ENCODE measurements around the gene ST3GAL5.

The ST3GAL5 gene

GRCh38 chr2:85819811-85820510 is 68.8 kb downstream of the ST3GAL5 start:
- no peaks in the 10 kb centered on the region for H3K36me3 ChIP-seq (ENCODE audit: control insufficient read depth, insufficient read depth, low read length)
- TF ChIP-seq, protein P1, sequence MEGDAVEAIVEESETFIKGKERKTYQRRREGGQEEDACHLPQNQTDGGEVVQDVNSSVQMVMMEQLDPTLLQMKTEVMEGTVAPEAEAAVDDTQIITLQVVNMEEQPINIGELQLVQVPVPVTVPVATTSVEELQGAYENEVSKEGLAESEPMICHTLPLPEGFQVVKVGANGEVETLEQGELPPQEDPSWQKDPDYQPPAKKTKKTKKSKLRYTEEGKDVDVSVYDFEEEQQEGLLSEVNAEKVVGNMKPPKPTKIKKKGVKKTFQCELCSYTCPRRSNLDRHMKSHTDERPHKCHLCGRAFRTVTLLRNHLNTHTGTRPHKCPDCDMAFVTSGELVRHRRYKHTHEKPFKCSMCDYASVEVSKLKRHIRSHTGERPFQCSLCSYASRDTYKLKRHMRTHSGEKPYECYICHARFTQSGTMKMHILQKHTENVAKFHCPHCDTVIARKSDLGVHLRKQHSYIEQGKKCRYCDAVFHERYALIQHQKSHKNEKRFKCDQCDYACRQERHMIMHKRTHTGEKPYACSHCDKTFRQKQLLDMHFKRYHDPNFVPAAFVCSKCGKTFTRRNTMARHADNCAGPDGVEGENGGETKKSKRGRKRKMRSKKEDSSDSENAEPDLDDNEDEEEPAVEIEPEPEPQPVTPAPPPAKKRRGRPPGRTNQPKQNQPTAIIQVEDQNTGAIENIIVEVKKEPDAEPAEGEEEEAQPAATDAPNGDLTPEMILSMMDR (IDR thresholded peaks at IDR 0.05; ENCODE audit: insufficient read depth, low read length, poor library complexity, severe bottlenecking): no peak
- no peak overlapping the region for H3K4me3 ChIP-seq (replicated peaks; ENCODE audit: low read depth, low read length)
- no peak for DNase-seq (ENCODE audit: extremely low read depth, insufficient read length)
- no peaks in the 10 kb centered on the region; the same call in 1 of the 2 replicates for H3K27me3 ChIP-seq (replicated peaks; ENCODE audit: control insufficient read depth, insufficient read depth, low read length)

GRCh38 chr2:85814802-85815550 is 73.8 kb downstream of the ST3GAL5 start:
- Histone ChIP-seq H3K4me3 (replicated peaks; ENCODE audit: low read depth, low read length) (no peak overlapping the region), H3K27me3 (replicated peaks; ENCODE audit: control insufficient read depth, insufficient read depth, low read length) (no peaks in the 10 kb centered on the region), H3K36me3 (ENCODE audit: control insufficient read depth, insufficient read depth, low read length) (no peaks in the 10 kb centered on the region)
- TF ChIP-seq, protein P1 (IDR thresholded peaks at IDR 0.05; ENCODE audit: insufficient read depth, low read length, poor library complexity, severe bottlenecking): no peak
- no peak for DNase-seq (ENCODE audit: extremely low read depth, insufficient read length)

GRCh38 chr2:85813982-85814801 is 74.6 kb downstream of the ST3GAL5 start:
- TF ChIP-seq, protein P1 (IDR thresholded peaks at IDR 0.05; ENCODE audit: insufficient read depth, low read length, poor library complexity, severe bottlenecking): peak; percentile 96
- Histone ChIP-seq H3K4me3 (replicated peaks; ENCODE audit: low read depth, low read length) (no peak overlapping the region), H3K36me3 (ENCODE audit: control insufficient read depth, insufficient read depth, low read length) (no peaks in the 10 kb centered on the region), H3K27me3 (replicated peaks; ENCODE audit: control insufficient read depth, insufficient read depth, low read length) (no peaks in the 10 kb centered on the region)
- peak; percentile 60 for DNase-seq (ENCODE audit: extremely low read depth, insufficient read length)

DNA sequence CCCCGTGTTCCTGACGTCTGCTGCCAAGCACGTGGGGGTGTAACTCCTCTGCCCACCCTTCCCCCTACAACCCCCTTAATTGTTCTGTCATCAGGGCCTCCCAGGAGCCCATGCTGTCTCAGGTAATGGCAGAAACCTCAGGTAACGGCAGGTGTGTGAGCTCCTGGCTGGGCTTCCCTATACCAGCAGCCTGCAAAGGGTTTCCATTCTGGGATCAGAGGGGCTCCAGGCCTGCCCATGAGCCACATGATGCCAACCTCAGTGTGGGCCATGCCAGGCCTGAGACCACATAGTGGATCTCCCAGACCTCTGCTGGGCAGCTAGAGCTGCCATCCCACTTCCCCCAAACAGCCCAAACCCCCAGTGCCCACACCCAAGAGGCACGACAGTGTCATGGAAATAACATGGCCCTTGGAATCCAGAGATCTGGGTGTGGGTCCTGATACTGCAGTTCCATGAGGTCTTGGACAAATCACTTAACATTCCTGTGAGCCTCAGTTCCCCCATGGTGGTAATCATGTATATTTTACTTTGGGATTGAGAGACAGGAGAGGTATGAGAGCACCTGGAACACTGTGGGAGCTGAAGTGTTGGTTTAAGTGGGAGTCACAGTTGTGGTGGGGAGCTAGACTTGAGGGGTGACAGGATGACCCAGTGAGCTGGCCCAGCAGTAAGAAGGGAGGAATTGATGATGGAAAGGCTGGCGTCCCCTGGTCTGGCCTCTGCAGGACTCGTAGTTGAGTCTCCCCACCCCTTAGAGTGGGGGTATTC is 75.4 kb downstream of the ST3GAL5 start:
- no peak for DNase-seq (ENCODE audit: extremely low read depth, insufficient read length)
- no peak overlapping the region for H3K4me3 ChIP-seq (replicated peaks; ENCODE audit: low read depth, low read length)
- no peaks in the 10 kb centered on the region for H3K27me3 ChIP-seq (replicated peaks; ENCODE audit: control insufficient read depth, insufficient read depth, low read length)
- no peaks in the 10 kb centered on the region for H3K36me3 ChIP-seq (ENCODE audit: control insufficient read depth, insufficient read depth, low read length)
- TF ChIP-seq, protein P1 (IDR thresholded peaks at IDR 0.05; ENCODE audit: insufficient read depth, low read length, poor library complexity, severe bottlenecking): no peak

DNA sequence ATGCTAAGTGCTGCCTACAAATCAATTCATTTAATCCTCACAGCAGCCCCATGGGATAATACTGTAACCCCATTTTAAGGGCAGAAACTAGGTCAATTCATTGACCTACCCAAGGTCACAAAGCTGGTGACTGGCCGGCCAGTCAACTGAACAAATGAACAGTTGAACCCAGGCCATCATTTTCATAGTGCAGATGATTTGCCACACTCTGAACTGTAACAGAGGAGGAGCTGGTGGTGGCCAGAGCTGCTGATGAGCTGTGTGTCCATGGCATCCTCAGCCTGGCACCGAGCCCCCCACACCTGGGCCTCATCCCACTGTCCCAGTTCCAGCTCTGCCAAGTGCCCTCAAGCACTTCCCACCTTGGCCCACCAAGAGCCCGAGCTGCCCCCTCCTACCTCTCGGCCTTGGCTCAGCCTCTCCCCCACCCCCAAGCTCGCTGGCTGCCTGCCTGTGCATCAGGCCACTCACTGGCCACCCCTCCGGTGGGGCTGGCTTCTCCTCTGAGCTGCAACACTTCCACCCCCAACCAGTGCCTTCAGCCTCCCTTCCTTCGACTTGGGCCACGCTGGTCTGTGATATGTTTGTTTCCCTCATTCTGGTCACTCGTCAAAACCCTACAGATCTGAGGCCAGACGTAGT is 76.6 kb downstream of the ST3GAL5 start:
- no peaks in the 10 kb centered on the region for H3K36me3 ChIP-seq (ENCODE audit: control insufficient read depth, insufficient read depth, low read length)
- no peak for DNase-seq (ENCODE audit: extremely low read depth, insufficient read length)
- H3K27me3 ChIP-seq (replicated peaks; ENCODE audit: control insufficient read depth, insufficient read depth, low read length): no peaks in the 10 kb centered on the region
- TF ChIP-seq, protein P1 (IDR thresholded peaks at IDR 0.05; ENCODE audit: insufficient read depth, low read length, poor library complexity, severe bottlenecking): no peak
- no peak overlapping the region for H3K4me3 ChIP-seq (replicated peaks; ENCODE audit: low read depth, low read length)

Data from GM06990 (cell line).